BE2C (cell line): ENCODE results near the gene SLC23A3.

ENCODE experiments used
- DNase-seq: peaks from one replicate; pipeline ENCODE4 v3.0.0-alpha.2; 2020
- H3K27me3 ChIP-seq: fragments of 250-450 bp; sonication (Bioruptor Pico); 2 replicates; pipeline ENCODE4 v1.5.1; 2020; ENCODE audit warnings: mild to moderate bottlenecking
- H3K36me3 ChIP-seq: fragments of 250-450 bp; sonication (Bioruptor Pico); 2 replicates; pipeline ENCODE4 v1.5.1; 2020; ENCODE audit warnings: mild to moderate bottlenecking
- H3K4me1 ChIP-seq: fragments of 250-450 bp; sonication (Bioruptor Pico); 2 replicates; pipeline ENCODE4 v1.5.1; 2020
- H3K4me3 ChIP-seq: 2 replicates; pipeline ENCODE4 v1.5.1; 2011; ENCODE audit warnings: low read depth, low read length
- H3K9me3 ChIP-seq: fragments of 250-450 bp; sonication (Bioruptor Pico); 2 replicates; pipeline ENCODE4 v1.5.1; 2020
- CTCF ChIP-seq: IDR thresholded peaks from 2 replicates; pipeline ENCODE4 v1.5.1; 2012; ENCODE audit warnings: mild to moderate bottlenecking, low read depth, low read length

Gene SLC23A3

DNA sequence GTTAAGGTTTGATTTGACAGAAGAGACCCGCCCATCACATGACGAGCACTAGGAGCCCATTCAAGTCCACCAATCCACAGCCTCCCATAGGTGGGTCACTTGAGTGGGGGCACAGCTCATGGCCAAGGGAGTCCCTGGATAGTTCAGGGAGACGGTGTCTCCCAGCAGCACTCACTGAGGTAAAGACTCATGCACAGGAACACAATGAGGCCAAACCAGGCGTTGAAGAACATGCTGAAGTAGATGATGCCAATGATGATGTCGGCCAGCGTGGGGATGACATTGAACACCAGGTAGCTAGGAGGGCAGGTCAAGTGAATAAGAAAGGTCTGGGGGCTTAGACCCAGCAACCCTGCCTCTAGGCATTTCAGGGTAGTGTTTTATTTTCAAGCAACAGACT, 45.0 kb upstream of the SLC23A3 start:
- Histone ChIP-seq H3K4me3 (no peak overlapping the region), H3K27me3 (no peaks in the 10 kb centered on the region), H3K4me1 (peaks cover 5% of the 10 kb centered on the region), H3K9me3 (no peaks in the 10 kb centered on the region), H3K36me3 (peaks cover 69% of the 10 kb centered on the region)
- TF ChIP-seq CTCF: no peak
- no peak for DNase-seq

- no peak for DNase-seq
- Histone ChIP-seq H3K27me3 (no peaks in the 10 kb centered on the region), H3K4me3 (no peak overlapping the region), H3K9me3 (no peaks in the 10 kb centered on the region), H3K4me1 (peaks cover 2% of the 10 kb centered on the region), H3K36me3 (peaks cover 67% of the 10 kb centered on the region)
- no peak for TF ChIP-seq CTCF
Observed at GRCh38 chr2:219214141-219214540, 44.3 kb upstream of the SLC23A3 start.

GRCh38 chr2:219213486-219214071, 43.8 kb upstream of the SLC23A3 start:
- DNase-seq: no peak
- no peak for TF ChIP-seq CTCF
- H3K4me1 ChIP-seq: no peaks in the 10 kb centered on the region; the same call in 1 of the 2 replicates
- no peak overlapping the region for H3K4me3 ChIP-seq
- no peaks in the 10 kb centered on the region for H3K27me3 ChIP-seq
- H3K36me3 ChIP-seq: peaks cover 68% of the 10 kb centered on the region
- no peaks in the 10 kb centered on the region for H3K9me3 ChIP-seq

DNA sequence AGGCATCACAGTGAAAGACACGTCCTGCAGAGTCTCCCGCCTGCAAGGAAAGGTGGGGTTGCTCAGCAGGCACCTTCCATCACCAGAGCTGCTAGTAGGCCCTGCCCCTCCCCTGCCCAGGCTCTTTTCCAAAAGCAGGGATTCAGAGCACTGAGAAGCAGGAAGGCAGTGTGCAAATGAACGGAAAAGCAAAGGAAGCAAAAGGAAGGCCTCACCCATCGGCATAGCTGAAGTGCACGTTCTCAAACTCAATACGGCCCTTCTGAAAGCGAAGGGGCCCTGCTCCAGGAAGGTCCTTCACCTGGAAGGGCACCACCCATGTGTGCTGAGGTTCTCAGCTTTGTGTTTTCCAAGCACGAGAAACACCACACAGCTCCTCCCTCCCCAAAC, 43.2 kb upstream of the SLC23A3 start:
- H3K27me3 ChIP-seq: no peaks in the 10 kb centered on the region
- no peaks in the 10 kb centered on the region for H3K9me3 ChIP-seq
- H3K4me1 ChIP-seq: peaks cover 4% of the 10 kb centered on the region
- peaks cover 68% of the 10 kb centered on the region for H3K36me3 ChIP-seq
- no peak for DNase-seq
- TF ChIP-seq CTCF: no peak
- H3K4me3 ChIP-seq: no peak overlapping the region

DNA sequence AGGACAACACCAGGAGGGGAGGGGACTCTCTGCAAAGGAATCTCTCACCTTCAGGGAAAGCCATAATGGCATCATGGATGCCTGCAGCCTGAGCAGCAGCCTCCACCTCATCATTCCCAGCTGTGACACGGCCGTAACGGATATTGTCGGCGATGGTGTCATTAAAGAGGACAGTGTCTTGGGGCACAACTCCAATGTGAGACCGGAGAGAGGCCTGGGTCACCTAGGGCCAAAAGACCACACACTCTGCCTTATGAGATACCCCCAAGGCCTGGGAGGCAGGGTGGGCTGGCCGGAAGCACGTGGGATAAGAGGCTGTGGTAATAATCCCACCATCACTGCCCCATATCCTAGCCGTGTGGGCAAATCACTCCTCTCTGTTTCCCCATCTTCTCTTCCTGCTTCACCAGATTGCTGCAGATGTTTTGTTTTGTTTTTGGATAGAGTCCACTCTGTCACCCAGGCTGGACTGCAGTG, 41.1 kb upstream of the SLC23A3 start:
- H3K36me3 ChIP-seq: peaks cover 60% of the 10 kb centered on the region
- TF ChIP-seq CTCF: no peak
- no peaks in the 10 kb centered on the region for H3K9me3 ChIP-seq
- H3K27me3 ChIP-seq: no peaks in the 10 kb centered on the region
- H3K4me3 ChIP-seq: no peak overlapping the region
- DNase-seq: no peak
- H3K4me1 ChIP-seq: peaks cover 11% of the 10 kb centered on the region

DNA sequence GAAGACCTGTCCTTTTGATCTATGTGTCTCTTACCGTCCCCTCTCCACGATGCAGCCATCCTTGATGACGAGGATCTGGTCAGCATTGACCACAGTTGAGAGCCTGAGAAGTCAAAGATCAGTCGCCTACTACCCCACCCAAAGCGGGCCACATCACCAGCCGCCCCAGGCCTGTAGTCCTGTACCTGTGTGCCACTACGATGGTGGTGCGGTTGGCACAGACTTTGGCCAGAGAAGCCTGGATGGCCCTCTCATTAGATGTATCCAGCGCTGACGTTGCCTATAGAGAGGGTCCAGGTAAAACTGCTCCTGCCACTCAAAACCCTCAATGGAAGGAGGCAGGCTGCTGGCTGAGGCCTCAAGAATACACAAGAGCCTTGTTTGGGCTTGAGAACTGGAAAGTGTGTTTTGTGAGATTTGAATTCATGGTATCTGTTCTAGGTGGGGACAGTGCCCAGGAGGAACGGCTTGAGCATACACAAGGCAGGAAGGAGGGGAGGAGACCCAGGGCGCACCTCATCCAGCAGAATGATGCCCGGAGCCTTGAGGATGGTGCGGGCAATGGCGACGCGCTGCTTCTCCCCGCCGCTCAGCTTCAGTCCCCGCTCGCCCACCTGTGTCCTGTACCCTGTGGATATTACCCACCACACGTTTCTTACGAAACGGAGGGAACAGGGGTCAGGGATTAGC, 40.5 kb upstream of the SLC23A3 start:
- H3K4me1 ChIP-seq: peaks cover 11% of the 10 kb centered on the region
- H3K4me3 ChIP-seq: no peak overlapping the region
- peaks cover 54% of the 10 kb centered on the region for H3K36me3 ChIP-seq
- no peak for TF ChIP-seq CTCF
- no peak for DNase-seq
- H3K27me3 ChIP-seq: no peaks in the 10 kb centered on the region
- no peaks in the 10 kb centered on the region for H3K9me3 ChIP-seq
